ENCODE measurements around the gene TRPV6.

DNA sequence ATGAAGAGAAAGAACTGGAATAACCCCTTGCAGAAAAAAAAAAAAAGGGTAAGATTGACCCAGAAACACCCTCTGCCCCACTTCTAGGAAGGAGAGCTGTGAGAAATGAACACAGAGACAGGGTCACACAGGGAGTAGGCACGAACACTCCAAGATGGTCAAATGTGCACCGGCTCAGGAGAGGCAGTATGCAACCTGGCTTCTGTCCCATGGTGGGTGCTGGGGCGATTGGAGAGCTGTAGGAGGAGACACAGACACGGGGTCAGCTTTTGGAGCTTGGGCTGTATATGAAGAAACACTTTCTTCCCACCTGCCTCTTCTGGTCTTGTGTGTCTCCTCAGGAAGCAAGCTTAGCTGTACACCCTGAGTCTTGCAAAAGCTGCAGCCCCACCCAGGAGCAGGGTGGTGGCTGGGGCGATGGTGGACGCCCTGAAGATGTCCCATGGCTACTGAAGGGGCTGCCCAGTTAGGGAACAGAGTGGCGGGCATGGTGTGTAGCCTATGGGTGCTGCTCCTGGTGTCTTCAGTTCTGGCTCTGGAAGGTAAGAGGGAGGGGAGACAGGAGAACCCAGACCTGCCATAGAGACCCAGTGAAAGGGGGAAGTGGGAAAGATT is 22.7 kb downstream of the TRPV6 start:
- TF ChIP-seq, protein P1, sequence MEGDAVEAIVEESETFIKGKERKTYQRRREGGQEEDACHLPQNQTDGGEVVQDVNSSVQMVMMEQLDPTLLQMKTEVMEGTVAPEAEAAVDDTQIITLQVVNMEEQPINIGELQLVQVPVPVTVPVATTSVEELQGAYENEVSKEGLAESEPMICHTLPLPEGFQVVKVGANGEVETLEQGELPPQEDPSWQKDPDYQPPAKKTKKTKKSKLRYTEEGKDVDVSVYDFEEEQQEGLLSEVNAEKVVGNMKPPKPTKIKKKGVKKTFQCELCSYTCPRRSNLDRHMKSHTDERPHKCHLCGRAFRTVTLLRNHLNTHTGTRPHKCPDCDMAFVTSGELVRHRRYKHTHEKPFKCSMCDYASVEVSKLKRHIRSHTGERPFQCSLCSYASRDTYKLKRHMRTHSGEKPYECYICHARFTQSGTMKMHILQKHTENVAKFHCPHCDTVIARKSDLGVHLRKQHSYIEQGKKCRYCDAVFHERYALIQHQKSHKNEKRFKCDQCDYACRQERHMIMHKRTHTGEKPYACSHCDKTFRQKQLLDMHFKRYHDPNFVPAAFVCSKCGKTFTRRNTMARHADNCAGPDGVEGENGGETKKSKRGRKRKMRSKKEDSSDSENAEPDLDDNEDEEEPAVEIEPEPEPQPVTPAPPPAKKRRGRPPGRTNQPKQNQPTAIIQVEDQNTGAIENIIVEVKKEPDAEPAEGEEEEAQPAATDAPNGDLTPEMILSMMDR (IDR thresholded peaks at IDR 0.05; ENCODE audit: poor library complexity, severe bottlenecking), result no peak
- no peak for TF ChIP-seq EZH2 (IDR thresholded peaks at IDR 0.05; ENCODE audit: borderline replicate concordance, insufficient read depth, low read length, poor library complexity, severe bottlenecking)
- TF ChIP-seq, protein P2, sequence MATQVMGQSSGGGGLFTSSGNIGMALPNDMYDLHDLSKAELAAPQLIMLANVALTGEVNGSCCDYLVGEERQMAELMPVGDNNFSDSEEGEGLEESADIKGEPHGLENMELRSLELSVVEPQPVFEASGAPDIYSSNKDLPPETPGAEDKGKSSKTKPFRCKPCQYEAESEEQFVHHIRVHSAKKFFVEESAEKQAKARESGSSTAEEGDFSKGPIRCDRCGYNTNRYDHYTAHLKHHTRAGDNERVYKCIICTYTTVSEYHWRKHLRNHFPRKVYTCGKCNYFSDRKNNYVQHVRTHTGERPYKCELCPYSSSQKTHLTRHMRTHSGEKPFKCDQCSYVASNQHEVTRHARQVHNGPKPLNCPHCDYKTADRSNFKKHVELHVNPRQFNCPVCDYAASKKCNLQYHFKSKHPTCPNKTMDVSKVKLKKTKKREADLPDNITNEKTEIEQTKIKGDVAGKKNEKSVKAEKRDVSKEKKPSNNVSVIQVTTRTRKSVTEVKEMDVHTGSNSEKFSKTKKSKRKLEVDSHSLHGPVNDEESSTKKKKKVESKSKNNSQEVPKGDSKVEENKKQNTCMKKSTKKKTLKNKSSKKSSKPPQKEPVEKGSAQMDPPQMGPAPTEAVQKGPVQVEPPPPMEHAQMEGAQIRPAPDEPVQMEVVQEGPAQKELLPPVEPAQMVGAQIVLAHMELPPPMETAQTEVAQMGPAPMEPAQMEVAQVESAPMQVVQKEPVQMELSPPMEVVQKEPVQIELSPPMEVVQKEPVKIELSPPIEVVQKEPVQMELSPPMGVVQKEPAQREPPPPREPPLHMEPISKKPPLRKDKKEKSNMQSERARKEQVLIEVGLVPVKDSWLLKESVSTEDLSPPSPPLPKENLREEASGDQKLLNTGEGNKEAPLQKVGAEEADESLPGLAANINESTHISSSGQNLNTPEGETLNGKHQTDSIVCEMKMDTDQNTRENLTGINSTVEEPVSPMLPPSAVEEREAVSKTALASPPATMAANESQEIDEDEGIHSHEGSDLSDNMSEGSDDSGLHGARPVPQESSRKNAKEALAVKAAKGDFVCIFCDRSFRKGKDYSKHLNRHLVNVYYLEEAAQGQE (IDR thresholded peaks at IDR 0.05; ENCODE audit: borderline replicate concordance), result no peak
- TF ChIP-seq POLR2AphosphoS5 (IDR thresholded peaks at IDR 0.05), result no peak
- no peak for TF ChIP-seq EP300 (conservative IDR thresholded peaks at IDR 0.05; ENCODE audit: poor library complexity, severe bottlenecking)
- TF ChIP-seq RAD21 (conservative IDR thresholded peaks at IDR 0.05), result no peak
- TF ChIP-seq TAF1 (IDR thresholded peaks at IDR 0.05; ENCODE audit: low read depth), result no peak
